HEK293 (cell line): ENCODE data around the gene AFF1.

ENCODE experiments used
- KLF16 ChIP-seq: fragments of 450-650 bp; formaldehyde crosslinking; IDR thresholded peaks from 2 replicates; pipeline ENCODE4 v1.5.1; 2017; ENCODE audit warnings: missing biosample characterization, missing genetic modification characterization
- KLF8 ChIP-seq: fragments of 450-650 bp; formaldehyde crosslinking; IDR thresholded peaks from 2 replicates; pipeline ENCODE4 v1.5.1; 2016; ENCODE audit warnings: missing biosample characterization, missing genetic modification characterization
- ZBTB21 ChIP-seq: fragments of 450-650 bp; formaldehyde crosslinking; IDR thresholded peaks from 2 replicates; pipeline ENCODE4 v1.5.1; 2017; ENCODE audit warnings: missing biosample characterization, missing genetic modification characterization
- ZNF138 ChIP-seq: fragments of 450-650 bp; formaldehyde crosslinking; IDR thresholded peaks from 2 replicates; pipeline ENCODE4 v1.5.1; 2016; ENCODE audit warnings: missing biosample characterization, missing genetic modification characterization, borderline replicate concordance
- ZNF140 ChIP-seq: fragments of 450-650 bp; formaldehyde crosslinking; IDR thresholded peaks from 2 replicates; pipeline ENCODE4 v1.5.1; 2016; ENCODE audit warnings: missing biosample characterization, missing genetic modification characterization
- ZNF776 ChIP-seq: fragments of 450-650 bp; formaldehyde crosslinking; IDR thresholded peaks from 2 replicates; pipeline ENCODE4 v1.5.0; 2017; ENCODE audit warnings: missing biosample characterization, missing genetic modification characterization, borderline replicate concordance
- TF ChIP-seq, protein P1 (sequence below): fragments of 450-650 bp; formaldehyde crosslinking; IDR thresholded peaks from 2 replicates; pipeline ENCODE4 v1.5.1; 2016; ENCODE audit warnings: missing biosample characterization, missing genetic modification characterization, low read depth
- TF ChIP-seq, protein P2 (sequence below): sonication (generic); formaldehyde crosslinking; IDR thresholded peaks from 2 replicates; pipeline ENCODE4 v1.8.1; 2022; ENCODE audit warnings: mild to moderate bottlenecking, moderate library complexity, missing genetic modification reagents
- TF ChIP-seq, protein P3 (sequence below): fragments of 450-650 bp; formaldehyde crosslinking; IDR thresholded peaks from 2 replicates; pipeline ENCODE4 v1.5.1; 2016; ENCODE audit warnings: missing biosample characterization, missing genetic modification characterization
- TF ChIP-seq, protein P4 (sequence below): fragments of 450-650 bp; formaldehyde crosslinking; IDR thresholded peaks from 2 replicates; pipeline ENCODE4 v1.5.1; 2016; ENCODE audit warnings: missing biosample characterization, missing genetic modification characterization

DNA sequence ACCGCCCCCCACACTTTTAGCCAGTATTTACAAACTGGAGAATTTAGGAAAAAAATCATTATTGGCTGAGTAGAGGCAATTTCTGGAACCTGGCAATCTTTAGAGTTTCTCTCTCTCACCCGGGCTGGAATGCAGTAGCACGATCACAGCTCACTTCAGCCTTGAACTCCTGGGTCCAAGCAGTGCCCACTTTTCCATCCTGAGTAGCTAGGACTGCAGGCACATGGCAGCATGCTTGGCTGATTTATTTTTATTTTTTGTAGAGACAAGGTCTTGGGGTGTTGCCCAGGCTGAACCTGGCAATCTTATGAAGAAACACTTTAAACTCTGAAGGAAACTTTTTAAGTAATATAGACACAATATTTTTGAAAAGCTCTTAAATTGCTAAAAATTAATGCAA is 120.1 kb downstream of the AFF1 start:
- TF ChIP-seq ZNF140 (no peak), ZNF138 (tag by site-specific recombination) (no peak), ZNF776 (tag by site-specific recombination) (no peak), KLF8 (tag by site-specific recombination) (no peak), ZBTB21 (no peak), KLF16 (tag by site-specific recombination) (no peak)
- TF ChIP-seq, protein P1, sequence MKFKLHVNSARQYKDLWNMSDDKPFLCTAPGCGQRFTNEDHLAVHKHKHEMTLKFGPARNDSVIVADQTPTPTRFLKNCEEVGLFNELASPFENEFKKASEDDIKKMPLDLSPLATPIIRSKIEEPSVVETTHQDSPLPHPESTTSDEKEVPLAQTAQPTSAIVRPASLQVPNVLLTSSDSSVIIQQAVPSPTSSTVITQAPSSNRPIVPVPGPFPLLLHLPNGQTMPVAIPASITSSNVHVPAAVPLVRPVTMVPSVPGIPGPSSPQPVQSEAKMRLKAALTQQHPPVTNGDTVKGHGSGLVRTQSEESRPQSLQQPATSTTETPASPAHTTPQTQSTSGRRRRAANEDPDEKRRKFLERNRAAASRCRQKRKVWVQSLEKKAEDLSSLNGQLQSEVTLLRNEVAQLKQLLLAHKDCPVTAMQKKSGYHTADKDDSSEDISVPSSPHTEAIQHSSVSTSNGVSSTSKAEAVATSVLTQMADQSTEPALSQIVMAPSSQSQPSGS = no peak
- TF ChIP-seq, protein P2, sequence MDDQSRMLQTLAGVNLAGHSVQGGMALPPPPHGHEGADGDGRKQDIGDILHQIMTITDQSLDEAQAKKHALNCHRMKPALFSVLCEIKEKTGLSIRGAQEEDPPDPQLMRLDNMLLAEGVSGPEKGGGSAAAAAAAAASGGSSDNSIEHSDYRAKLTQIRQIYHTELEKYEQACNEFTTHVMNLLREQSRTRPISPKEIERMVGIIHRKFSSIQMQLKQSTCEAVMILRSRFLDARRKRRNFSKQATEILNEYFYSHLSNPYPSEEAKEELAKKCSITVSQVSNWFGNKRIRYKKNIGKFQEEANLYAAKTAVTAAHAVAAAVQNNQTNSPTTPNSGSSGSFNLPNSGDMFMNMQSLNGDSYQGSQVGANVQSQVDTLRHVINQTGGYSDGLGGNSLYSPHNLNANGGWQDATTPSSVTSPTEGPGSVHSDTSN (CRISPR knock-in tag) = no peak
- TF ChIP-seq, protein P3, sequence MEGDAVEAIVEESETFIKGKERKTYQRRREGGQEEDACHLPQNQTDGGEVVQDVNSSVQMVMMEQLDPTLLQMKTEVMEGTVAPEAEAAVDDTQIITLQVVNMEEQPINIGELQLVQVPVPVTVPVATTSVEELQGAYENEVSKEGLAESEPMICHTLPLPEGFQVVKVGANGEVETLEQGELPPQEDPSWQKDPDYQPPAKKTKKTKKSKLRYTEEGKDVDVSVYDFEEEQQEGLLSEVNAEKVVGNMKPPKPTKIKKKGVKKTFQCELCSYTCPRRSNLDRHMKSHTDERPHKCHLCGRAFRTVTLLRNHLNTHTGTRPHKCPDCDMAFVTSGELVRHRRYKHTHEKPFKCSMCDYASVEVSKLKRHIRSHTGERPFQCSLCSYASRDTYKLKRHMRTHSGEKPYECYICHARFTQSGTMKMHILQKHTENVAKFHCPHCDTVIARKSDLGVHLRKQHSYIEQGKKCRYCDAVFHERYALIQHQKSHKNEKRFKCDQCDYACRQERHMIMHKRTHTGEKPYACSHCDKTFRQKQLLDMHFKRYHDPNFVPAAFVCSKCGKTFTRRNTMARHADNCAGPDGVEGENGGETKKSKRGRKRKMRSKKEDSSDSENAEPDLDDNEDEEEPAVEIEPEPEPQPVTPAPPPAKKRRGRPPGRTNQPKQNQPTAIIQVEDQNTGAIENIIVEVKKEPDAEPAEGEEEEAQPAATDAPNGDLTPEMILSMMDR (tag by site-specific recombination) = no peak
- TF ChIP-seq, protein P4, sequence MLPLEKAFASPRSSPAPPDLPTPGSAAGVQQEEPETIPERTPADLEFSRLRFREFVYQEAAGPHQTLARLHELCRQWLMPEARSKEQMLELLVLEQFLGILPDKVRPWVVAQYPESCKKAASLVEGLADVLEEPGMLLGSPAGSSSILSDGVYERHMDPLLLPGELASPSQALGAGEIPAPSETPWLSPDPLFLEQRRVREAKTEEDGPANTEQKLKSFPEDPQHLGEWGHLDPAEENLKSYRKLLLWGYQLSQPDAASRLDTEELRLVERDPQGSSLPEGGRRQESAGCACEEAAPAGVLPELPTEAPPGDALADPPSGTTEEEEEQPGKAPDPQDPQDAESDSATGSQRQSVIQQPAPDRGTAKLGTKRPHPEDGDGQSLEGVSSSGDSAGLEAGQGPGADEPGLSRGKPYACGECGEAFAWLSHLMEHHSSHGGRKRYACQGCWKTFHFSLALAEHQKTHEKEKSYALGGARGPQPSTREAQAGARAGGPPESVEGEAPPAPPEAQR (tag by site-specific recombination) = no peak
